Measurements from ENCODE around the gene NAA11. TPM values are rescaled to one million over a fixed set of nuclear protein-coding genes. Genes with fewer than 3 reads are reported as not detected.

NAA11 gene
- polyA plus RNA-seq, 3 donors from 2014 or later, result not detected

- no peak overlapping the region for H3K27ac Mint-ChIP-seq
- peaks cover 0 to 8% (median 4%) of the 10 kb centered on the region in 6 donors for H3K9me3 Mint-ChIP-seq
- peaks cover 0 to 2% (median 0%) of the 10 kb centered on the region in 3 donors for H3K27me3 Mint-ChIP-seq (ENCODE audit: low read depth in 3 of 3)
Observed at GRCh38 chr4:79334341-79334740, 8.5 kb upstream of the NAA11 start.

GRCh38 chr4:79331126-79331876 is 5.4 kb upstream of the NAA11 start:
- Mint-ChIP-seq H3K4me3 (no peak overlapping the region), H3K4me1 (no peaks in the 10 kb centered on the region), H3K27ac (no peak overlapping the region), H3K27me3 (ENCODE audit: low read depth in 3 of 3) (peaks cover 0 to 2% (median 0%) of the 10 kb centered on the region in 3 donors), H3K9me3 (peaks cover 2 to 7% (median 4%) of the 10 kb centered on the region in 6 donors), H3K36me3 (no peaks in the 10 kb centered on the region)
- no peak for DNase-seq

More at GRCh38 chr4:79334341-79334740, 8.5 kb upstream of the NAA11 start:
- Mint-ChIP-seq H3K4me3 (no peak overlapping the region), H3K4me1 (no peaks in the 10 kb centered on the region), H3K36me3 (no peaks in the 10 kb centered on the region)
- no peak for DNase-seq

- Mint-ChIP-seq H3K27ac (no peak overlapping the region), H3K4me3 (no peak overlapping the region), H3K36me3 (no peaks in the 10 kb centered on the region), H3K27me3 (ENCODE audit: low read depth in 3 of 3) (peaks cover 0 to 2% (median 0%) of the 10 kb centered on the region in 3 donors), H3K4me1 (no peaks in the 10 kb centered on the region), H3K9me3 (peaks cover 3 to 10% (median 4%) of the 10 kb centered on the region in 6 donors)
- DNase-seq, result no peak
Observed at GRCh38 chr4:79330720-79331119, 4.9 kb upstream of the NAA11 start.

GRCh38 chr4:79325436-79325835 is 425 bp downstream of the NAA11 start:
- H3K4me1 Mint-ChIP-seq, result no peaks in the 10 kb centered on the region
- H3K27ac Mint-ChIP-seq, result no peak overlapping the region
- H3K36me3 Mint-ChIP-seq, result no peaks in the 10 kb centered on the region
- no peak overlapping the region for H3K4me3 Mint-ChIP-seq
- DNase-seq, result no peak
- H3K9me3 Mint-ChIP-seq, result peaks cover 0 to 10% (median 5%) of the 10 kb centered on the region in 6 donors
- H3K27me3 Mint-ChIP-seq (ENCODE audit: low read depth in 3 of 3), result no peaks in the 10 kb centered on the region

GRCh38 chr4:79319975-79320374 is 5.9 kb downstream of the NAA11 start:
- no peaks in the 10 kb centered on the region for H3K4me1 Mint-ChIP-seq

GRCh38 chr4:79317711-79318110 is 8.2 kb downstream of the NAA11 start:
- Mint-ChIP-seq H3K27me3 (ENCODE audit: low read depth in 3 of 3) (no peaks in the 10 kb centered on the region), H3K36me3 (peaks cover 0 to 3% (median 0%) of the 10 kb centered on the region in 3 donors), H3K4me1 (no peaks in the 10 kb centered on the region), H3K27ac (no peak overlapping the region), H3K9me3 (peaks cover 0 to 4% (median under 1%) of the 10 kb centered on the region in 6 donors), H3K4me3 (no peak overlapping the region)
- DNase-seq, result no peak

More at GRCh38 chr4:79319975-79320374, 5.9 kb downstream of the NAA11 start:
- no peak for DNase-seq
- no peaks in the 10 kb centered on the region for H3K27me3 Mint-ChIP-seq (ENCODE audit: low read depth in 3 of 3)
- no peak overlapping the region for H3K4me3 Mint-ChIP-seq
- H3K27ac Mint-ChIP-seq, result no peak overlapping the region
- peaks cover 0 to 3% (median 0%) of the 10 kb centered on the region in 3 donors for H3K36me3 Mint-ChIP-seq
- peaks cover 0 to 4% (median 2%) of the 10 kb centered on the region in 6 donors for H3K9me3 Mint-ChIP-seq

GRCh38 chr4:79315891-79316290 is 10.0 kb downstream of the NAA11 start:
- peaks cover 0 to 2% (median 0%) of the 10 kb centered on the region in 6 donors for H3K9me3 Mint-ChIP-seq
- no peak overlapping the region for H3K27ac Mint-ChIP-seq
- no peak overlapping the region for H3K4me3 Mint-ChIP-seq
- no peaks in the 10 kb centered on the region for H3K4me1 Mint-ChIP-seq
- no peaks in the 10 kb centered on the region for H3K27me3 Mint-ChIP-seq (ENCODE audit: low read depth in 3 of 3)
- no peak for DNase-seq
- peaks cover 0 to 3% (median 0%) of the 10 kb centered on the region in 3 donors for H3K36me3 Mint-ChIP-seq

- peaks cover 0 to 2% (median 1%) of the 10 kb centered on the region in 3 donors for H3K27me3 Mint-ChIP-seq (ENCODE audit: low read depth in 3 of 3)
- peaks cover 0 to 3% (median 0%) of the 10 kb centered on the region in 3 donors for H3K36me3 Mint-ChIP-seq
- H3K4me3 Mint-ChIP-seq, result no peak overlapping the region
- H3K9me3 Mint-ChIP-seq, result peaks cover 0 to 7% (median under 1%) of the 10 kb centered on the region in 6 donors
- H3K27ac Mint-ChIP-seq, result no peak overlapping the region
- DNase-seq, result no peak
- no peaks in the 10 kb centered on the region for H3K4me1 Mint-ChIP-seq
Observed at GRCh38 chr4:79311279-79311678, 14.6 kb downstream of the NAA11 start.

GRCh38 chr4:79308971-79309370 is 16.9 kb downstream of the NAA11 start:
- peaks cover 0 to 2% (median 1%) of the 10 kb centered on the region in 3 donors for H3K27me3 Mint-ChIP-seq (ENCODE audit: low read depth in 3 of 3)
- no peak for DNase-seq
- H3K9me3 Mint-ChIP-seq, result peaks cover 0 to 7% (median 0%) of the 10 kb centered on the region in 6 donors
- no peak overlapping the region for H3K4me3 Mint-ChIP-seq
- no peaks in the 10 kb centered on the region for H3K36me3 Mint-ChIP-seq
- no peak overlapping the region for H3K27ac Mint-ChIP-seq
- H3K4me1 Mint-ChIP-seq, result no peaks in the 10 kb centered on the region

GRCh38 chr4:79308137-79308536 is 17.7 kb downstream of the NAA11 start:
- peaks cover 0 to 2% (median 1%) of the 10 kb centered on the region in 3 donors for H3K27me3 Mint-ChIP-seq (ENCODE audit: low read depth in 3 of 3)
- no peaks in the 10 kb centered on the region for H3K36me3 Mint-ChIP-seq

GRCh38 chr4:79306795-79307194 is 19.1 kb downstream of the NAA11 start:
- H3K27ac Mint-ChIP-seq, result no peak overlapping the region
- peaks cover 0 to 7% (median under 1%) of the 10 kb centered on the region in 6 donors for H3K9me3 Mint-ChIP-seq
- no peak overlapping the region for H3K4me3 Mint-ChIP-seq
- H3K36me3 Mint-ChIP-seq, result no peaks in the 10 kb centered on the region
- peaks cover 0 to 2% (median 1%) of the 10 kb centered on the region in 3 donors for H3K27me3 Mint-ChIP-seq (ENCODE audit: low read depth in 3 of 3)
- H3K4me1 Mint-ChIP-seq, result no peaks in the 10 kb centered on the region
- no peak for DNase-seq

More at GRCh38 chr4:79308137-79308536, 17.7 kb downstream of the NAA11 start:
- Mint-ChIP-seq H3K4me1 (no peaks in the 10 kb centered on the region), H3K9me3 (peaks cover 0 to 7% (median under 1%) of the 10 kb centered on the region in 6 donors), H3K27ac (no peak overlapping the region), H3K4me3 (no peak overlapping the region)
- DNase-seq, result no peak

- no peak for DNase-seq
- H3K27me3 Mint-ChIP-seq (ENCODE audit: low read depth in 3 of 3), result no peaks in the 10 kb centered on the region
- H3K4me1 Mint-ChIP-seq, result no peaks in the 10 kb centered on the region
- peaks cover 0 to 6% (median under 1%) of the 10 kb centered on the region in 6 donors for H3K9me3 Mint-ChIP-seq
- H3K4me3 Mint-ChIP-seq, result no peak overlapping the region
- H3K27ac Mint-ChIP-seq, result no peak overlapping the region
- H3K36me3 Mint-ChIP-seq, result no peaks in the 10 kb centered on the region
Observed at GRCh38 chr4:79300280-79300679, 25.6 kb downstream of the NAA11 start.

GRCh38 chr4:79298484-79298883 is 27.4 kb downstream of the NAA11 start:
- H3K27ac Mint-ChIP-seq, result no peak overlapping the region
- no peak overlapping the region for H3K4me3 Mint-ChIP-seq
- peaks cover 0 to 6% (median under 1%) of the 10 kb centered on the region in 6 donors for H3K9me3 Mint-ChIP-seq
- H3K36me3 Mint-ChIP-seq, result no peaks in the 10 kb centered on the region
- no peaks in the 10 kb centered on the region for H3K27me3 Mint-ChIP-seq (ENCODE audit: low read depth in 3 of 3)
- H3K4me1 Mint-ChIP-seq, result no peaks in the 10 kb centered on the region
- no peak for DNase-seq

GRCh38 chr4:79298027-79298426 is 27.8 kb downstream of the NAA11 start:
- Mint-ChIP-seq H3K36me3 (no peaks in the 10 kb centered on the region), H3K4me1 (no peaks in the 10 kb centered on the region), H3K27me3 (ENCODE audit: low read depth in 3 of 3) (no peaks in the 10 kb centered on the region), H3K9me3 (peaks cover 0 to 6% (median under 1%) of the 10 kb centered on the region in 6 donors), H3K4me3 (no peak overlapping the region), H3K27ac (no peak overlapping the region)
- no peak for DNase-seq

Measured in immature natural killer cell (primary cell).